Gastroesophageal sphincter (tissue), 3 donors: ENCODE results near the gene MAN2B1.

Experiments
- EP300 ChIP-seq: sonication (generic); formaldehyde crosslinking; IDR thresholded peaks from one replicate; pipeline ENCODE4 v1.6.1; 2017; ENCODE audit warnings: antibody characterized with exemption, mild to moderate bottlenecking
- POLR2A ChIP-seq, 2 donors: fragments of 450-650 bp; IDR thresholded peaks; one replicate each; pipeline ENCODE4 v1.6.1; 2017; ENCODE audit warnings: antibody characterized with exemption in 2 of 2, mild to moderate bottlenecking in 2 of 2, moderate library complexity in 1 of 2
- TF ChIP-seq, protein P1 (sequence below), 4 experiments: fragments of 200-600 bp in 2 of 4; fragments of 450-650 bp in 2 of 4; sonication (generic) in 1 of 4; IDR thresholded peaks; one replicate each; pipeline ENCODE4 v1.5.1; 2017 to 2019; ENCODE audit warnings: antibody characterized with exemption in 4 of 4, mild to moderate bottlenecking in 2 of 4, moderate library complexity in 2 of 4

DNA sequence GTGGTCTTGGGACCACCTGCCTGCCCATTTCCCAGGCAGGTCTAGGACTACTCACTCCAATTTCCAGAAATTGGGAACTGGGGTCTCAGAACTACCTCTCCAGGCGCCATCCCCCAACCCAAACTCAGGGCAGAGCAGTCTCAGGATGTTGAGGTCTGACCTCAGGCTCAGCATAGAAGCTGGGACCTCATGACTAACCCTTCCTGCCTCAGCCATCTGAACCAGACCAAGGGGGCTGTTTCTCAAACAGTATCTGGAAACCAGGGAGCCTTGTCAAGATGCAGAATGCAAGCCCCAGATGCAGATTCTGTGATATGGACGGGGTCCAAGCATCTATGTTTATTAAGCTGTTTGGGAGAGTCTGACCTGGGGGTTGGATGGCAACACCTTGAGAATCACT lies 28.6 kb upstream of the MAN2B1 start:
- TF ChIP-seq, protein P1, sequence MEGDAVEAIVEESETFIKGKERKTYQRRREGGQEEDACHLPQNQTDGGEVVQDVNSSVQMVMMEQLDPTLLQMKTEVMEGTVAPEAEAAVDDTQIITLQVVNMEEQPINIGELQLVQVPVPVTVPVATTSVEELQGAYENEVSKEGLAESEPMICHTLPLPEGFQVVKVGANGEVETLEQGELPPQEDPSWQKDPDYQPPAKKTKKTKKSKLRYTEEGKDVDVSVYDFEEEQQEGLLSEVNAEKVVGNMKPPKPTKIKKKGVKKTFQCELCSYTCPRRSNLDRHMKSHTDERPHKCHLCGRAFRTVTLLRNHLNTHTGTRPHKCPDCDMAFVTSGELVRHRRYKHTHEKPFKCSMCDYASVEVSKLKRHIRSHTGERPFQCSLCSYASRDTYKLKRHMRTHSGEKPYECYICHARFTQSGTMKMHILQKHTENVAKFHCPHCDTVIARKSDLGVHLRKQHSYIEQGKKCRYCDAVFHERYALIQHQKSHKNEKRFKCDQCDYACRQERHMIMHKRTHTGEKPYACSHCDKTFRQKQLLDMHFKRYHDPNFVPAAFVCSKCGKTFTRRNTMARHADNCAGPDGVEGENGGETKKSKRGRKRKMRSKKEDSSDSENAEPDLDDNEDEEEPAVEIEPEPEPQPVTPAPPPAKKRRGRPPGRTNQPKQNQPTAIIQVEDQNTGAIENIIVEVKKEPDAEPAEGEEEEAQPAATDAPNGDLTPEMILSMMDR (IDR thresholded peaks at IDR 0.05), result no peak
- TF ChIP-seq EP300, result no peak
- no peak for TF ChIP-seq POLR2A (IDR thresholded peaks at IDR 0.05)
